Astrocyte of the spinal cord (primary cell): ENCODE data around the gene CADPS.

Source experiments
- DNase-seq: peaks from one replicate; pipeline ENCODE4 v3.0.0; 2011; ENCODE audit warnings: low read depth, low spot score
- H3K4me3 ChIP-seq: 2 replicates; pipeline ENCODE4 v1.5.1; 2011; ENCODE audit warnings: low read depth, mild to moderate bottlenecking, low read length, moderate library complexity
- in situ Hi-C: cut with HindIII; loops from 2 replicates; pipeline ENCODE4 v1.10.0; 2017; ENCODE audit warnings: low sequenced_read_pairs
- TF ChIP-seq, protein P1 (sequence below): IDR thresholded peaks from 2 replicates; pipeline ENCODE4 v1.5.1; 2012; ENCODE audit warnings: low read depth, mild to moderate bottlenecking, low read length, inconsistent platforms

Gene CADPS

DNA sequence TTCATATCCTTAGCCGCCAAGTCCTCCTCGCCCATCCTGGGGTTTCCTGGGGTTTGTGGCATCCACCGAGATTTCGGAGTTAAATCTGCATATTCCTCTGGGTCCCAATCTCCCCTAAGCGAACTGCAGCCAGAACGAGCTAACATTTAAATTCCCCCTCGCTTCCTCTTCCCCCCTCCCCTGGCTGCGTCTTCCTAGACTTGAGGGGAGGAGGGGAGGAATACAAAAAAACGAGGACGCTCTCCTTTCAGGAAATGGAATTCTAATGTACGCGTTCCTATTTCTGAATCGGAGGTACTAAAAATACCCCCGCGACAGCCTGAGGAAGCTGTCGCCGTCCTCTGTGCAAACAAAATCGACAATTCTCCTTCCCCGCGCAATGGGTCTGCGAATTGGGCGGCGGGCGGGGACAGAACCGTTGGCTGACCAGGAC lies 507.4 kb downstream of the CADPS start:
- TF ChIP-seq, protein P1, sequence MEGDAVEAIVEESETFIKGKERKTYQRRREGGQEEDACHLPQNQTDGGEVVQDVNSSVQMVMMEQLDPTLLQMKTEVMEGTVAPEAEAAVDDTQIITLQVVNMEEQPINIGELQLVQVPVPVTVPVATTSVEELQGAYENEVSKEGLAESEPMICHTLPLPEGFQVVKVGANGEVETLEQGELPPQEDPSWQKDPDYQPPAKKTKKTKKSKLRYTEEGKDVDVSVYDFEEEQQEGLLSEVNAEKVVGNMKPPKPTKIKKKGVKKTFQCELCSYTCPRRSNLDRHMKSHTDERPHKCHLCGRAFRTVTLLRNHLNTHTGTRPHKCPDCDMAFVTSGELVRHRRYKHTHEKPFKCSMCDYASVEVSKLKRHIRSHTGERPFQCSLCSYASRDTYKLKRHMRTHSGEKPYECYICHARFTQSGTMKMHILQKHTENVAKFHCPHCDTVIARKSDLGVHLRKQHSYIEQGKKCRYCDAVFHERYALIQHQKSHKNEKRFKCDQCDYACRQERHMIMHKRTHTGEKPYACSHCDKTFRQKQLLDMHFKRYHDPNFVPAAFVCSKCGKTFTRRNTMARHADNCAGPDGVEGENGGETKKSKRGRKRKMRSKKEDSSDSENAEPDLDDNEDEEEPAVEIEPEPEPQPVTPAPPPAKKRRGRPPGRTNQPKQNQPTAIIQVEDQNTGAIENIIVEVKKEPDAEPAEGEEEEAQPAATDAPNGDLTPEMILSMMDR: no peak
- DNase-seq: no peak
- no peak overlapping the region for H3K4me3 ChIP-seq
- in situ Hi-C loops: no loop called here

DNA sequence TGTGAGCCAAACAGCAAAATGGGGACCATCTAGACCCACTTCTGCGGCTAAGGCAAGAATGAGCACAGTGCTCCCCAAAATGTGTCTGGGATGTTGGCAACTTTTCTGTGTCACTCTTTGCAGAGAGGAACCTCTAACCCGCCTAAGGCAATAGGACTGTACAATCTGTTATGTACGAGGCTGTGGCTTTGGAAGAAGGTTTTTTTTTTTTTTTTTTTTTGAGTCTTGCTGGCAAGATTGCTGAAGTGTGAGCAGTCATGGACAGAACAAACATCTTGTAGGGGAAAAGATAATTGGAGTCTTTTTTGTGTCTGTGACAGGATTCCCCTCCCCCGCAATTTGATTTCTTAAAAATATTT lies 509.1 kb downstream of the CADPS start:
- TF ChIP-seq, protein P1: no peak
- DNase-seq: no peak
- in situ Hi-C loops: no loop called here
- no peak overlapping the region for H3K4me3 ChIP-seq

DNA sequence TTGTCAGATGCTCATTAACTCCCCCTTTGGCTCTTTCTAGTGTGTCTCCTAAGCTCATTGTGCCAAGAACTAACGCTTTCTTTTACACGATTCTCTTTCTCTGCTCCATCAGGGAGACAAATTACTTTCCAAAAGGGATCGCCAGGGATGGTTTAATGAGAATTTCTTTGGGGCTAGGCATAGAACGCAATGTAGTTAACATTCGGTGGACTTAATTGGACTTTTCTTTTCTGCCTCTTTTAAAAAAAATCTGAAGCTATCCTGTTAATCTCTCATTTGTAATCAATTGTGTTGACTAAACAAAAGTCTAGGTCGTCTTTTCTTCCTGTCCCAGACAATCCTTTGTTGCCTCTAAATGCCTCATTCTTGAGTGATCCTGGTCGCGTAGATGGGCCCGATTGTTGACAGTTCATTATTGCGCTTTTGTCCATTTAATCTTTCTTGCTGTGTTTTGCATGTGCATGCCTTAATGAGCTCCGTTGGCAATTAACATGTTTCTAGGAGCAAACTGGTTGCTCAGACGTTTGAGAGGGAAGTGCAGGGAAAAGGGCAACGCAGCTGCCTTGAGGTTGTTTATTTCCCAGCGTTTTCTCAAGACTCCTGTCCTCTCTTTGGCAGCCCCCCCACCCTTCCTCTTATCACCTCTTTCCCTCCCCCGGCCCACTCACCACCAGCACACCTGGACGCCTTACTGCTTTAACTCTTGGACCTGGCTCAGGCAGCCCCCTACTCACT lies 509.7 kb downstream of the CADPS start:
- no peak for DNase-seq
- no peak overlapping the region for H3K4me3 ChIP-seq
- in situ Hi-C loops: no loop called here

DNA sequence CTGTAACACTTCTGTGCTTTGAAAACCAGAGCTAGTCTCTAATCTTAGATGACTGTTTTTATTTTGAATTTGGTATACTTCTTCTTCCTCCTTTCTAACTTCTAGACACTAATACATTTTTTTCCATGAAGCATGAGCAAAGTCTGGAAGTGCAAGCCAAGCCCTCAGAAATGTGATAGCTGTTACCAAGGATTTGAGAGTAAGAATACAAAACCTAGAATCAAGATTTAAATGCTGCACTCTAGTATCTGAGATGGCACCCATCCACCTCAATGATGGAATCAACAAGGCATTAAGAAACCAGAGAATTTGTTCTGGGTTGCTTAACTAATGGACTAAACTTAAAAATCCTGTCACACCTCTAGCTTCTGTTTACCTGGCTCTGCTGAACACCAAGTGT lies 511.0 kb downstream of the CADPS start:
- H3K4me3 ChIP-seq: no peak overlapping the region
- in situ Hi-C loops: no loop called here
- no peak for DNase-seq
- TF ChIP-seq, protein P1: no peak

More for the DNA sequence above, 509.7 kb downstream of the CADPS start:
- TF ChIP-seq, protein P1: no peak

DNA sequence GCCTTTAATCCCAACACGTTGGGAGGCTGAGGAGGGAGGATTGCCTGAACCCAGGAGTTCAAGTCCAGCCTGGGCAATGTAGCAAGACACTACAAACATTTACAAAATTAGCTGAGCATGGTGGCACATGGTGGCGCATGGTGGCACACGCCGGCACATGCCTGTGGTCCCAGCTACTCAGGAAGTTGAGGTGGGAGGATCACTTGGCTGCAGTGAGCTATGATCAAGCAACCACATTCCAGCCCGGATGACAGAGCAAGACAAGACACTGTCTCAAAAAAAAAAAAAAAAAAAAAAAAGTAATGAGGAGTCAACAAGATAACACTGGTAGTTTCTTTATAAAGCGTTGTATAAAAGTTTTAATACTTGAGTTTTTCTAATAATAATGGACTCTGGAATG lies 511.9 kb downstream of the CADPS start:
- DNase-seq: no peak
- TF ChIP-seq, protein P1: no peak
- in situ Hi-C loops: no loop called here
- no peak overlapping the region for H3K4me3 ChIP-seq

DNA sequence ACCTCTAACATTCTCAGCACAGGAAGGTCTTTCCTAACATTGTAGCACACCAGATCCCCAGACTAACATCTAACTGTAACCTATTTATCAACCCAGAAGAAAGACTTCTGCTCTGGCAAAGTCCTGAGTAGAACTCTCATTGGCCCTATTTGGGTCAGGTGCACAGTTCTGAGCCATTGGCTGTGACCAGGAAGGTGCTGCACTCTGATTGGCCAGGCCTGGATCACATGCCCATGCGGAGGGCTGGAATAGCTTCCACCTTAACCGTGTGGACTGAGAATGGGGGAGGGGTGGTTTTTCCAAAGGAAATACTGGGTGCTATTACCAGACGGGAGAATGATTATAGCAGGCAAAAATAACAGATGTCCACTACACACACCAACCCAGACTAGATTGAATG lies 513.4 kb downstream of the CADPS start:
- DNase-seq: no peak

More for the DNA sequence above, 513.4 kb downstream of the CADPS start:
- TF ChIP-seq, protein P1: no peak
- in situ Hi-C loops: no loop called here
- no peak overlapping the region for H3K4me3 ChIP-seq
